GM12878 (cell line): ENCODE results near the gene HIVEP1. TPM values are rescaled to one million over a fixed set of nuclear protein-coding genes. Genes with fewer than 3 reads are reported as not detected.

Experiments
- ATAC-seq: fragments of 200-7000 bp; cut with Tn5 transposase; 3 replicates; pipeline ENCODE4 v1.9.1; 2020; ENCODE audit warnings: mild to moderate bottlenecking, moderate library complexity
- BruUV-seq: library from RNA; stranded (reverse); fragments of 400-500 nt; replicated peaks from 2 replicates; lab custom pipeline; 2021; lab: Mats Ljungman, UMichigan
- CTCF ChIA-PET: fragments of 300-600 bp; sonication (Branson Sonifier 250); formaldehyde crosslinking; extraction: SDS; loops from one replicate; lab custom pipeline; 2021; ENCODE audit warnings: inconsistent platforms; lab: Yijun Ruan, JAX
- POLR2A ChIA-PET: fragments of 350-600 bp; formaldehyde crosslinking; extraction: SDS; loops from one replicate; lab custom pipeline; 2021; ENCODE audit warnings: inconsistent platforms; lab: Charles Lee
- RAD21 ChIA-PET: fragments of 300-600 bp; sonication (Branson Sonifier 250); formaldehyde crosslinking; loops from one replicate; lab custom pipeline; 2023; ENCODE audit warnings: antibody characterized with exemption; ENCODE audit not compliant: unreplicated experiment; lab: Charles Lee
- SMC1A ChIA-PET: fragments of 300-600 bp; sonication (Branson Sonifier 250); formaldehyde crosslinking; loops from one replicate; lab custom pipeline; 2023; ENCODE audit not compliant: unreplicated experiment, uncharacterized antibody; lab: Charles Lee
- DNase-seq: peaks from one replicate; pipeline ENCODE4 v3.0.0-alpha.2; 2011; ENCODE audit warnings: low read depth, low spot score
- FAIRE-seq: peaks from 3 replicates; lab custom pipeline; 2011; peaks lifted over from hg19 to GRCh38; lab: Jason Lieb, UNC
- H2AFZ ChIP-seq: 2 replicates; pipeline ENCODE4 v1.6.0; 2011; ENCODE audit warnings: low read depth, low read length, control low read depth; ENCODE audit not compliant: control insufficient read depth
- H3K27ac ChIP-seq: 2 replicates; pipeline ENCODE4 v1.5.1; 2011; ENCODE audit warnings: control low read depth; ENCODE audit not compliant: control insufficient read depth, insufficient read depth
- H3K27me3 ChIP-seq, 2 experiments: replicated peaks in 1 of 2; 2 replicates each; pipeline versions ENCODE4 v1.6.0 to v1.6.1; 2011; ENCODE audit warnings: low read length in 1 of 2; ENCODE audit not compliant: control insufficient read depth in 2 of 2, insufficient read depth in 2 of 2
- H3K36me3 ChIP-seq, 2 experiments: 2 replicates each; pipeline ENCODE4 v1.5.1; 2011; ENCODE audit warnings: low read length in 1 of 2; ENCODE audit not compliant: control insufficient read depth in 2 of 2, insufficient read depth in 2 of 2
- H3K4me1 ChIP-seq: 2 replicates; pipeline ENCODE4 v1.6.1; 2011; ENCODE audit warnings: mild to moderate bottlenecking, low read length, moderate library complexity, mixed read lengths; ENCODE audit not compliant: control insufficient read depth, insufficient read depth
- H3K4me2 ChIP-seq: 2 replicates; pipeline ENCODE4 v1.6.0; 2011; ENCODE audit warnings: control low read depth; ENCODE audit not compliant: control insufficient read depth, insufficient read depth
- H3K4me3 ChIP-seq: fragments of 200-600 bp; sonication (generic); 2 replicates; pipeline ENCODE4 v1.5.1; 2016
- H3K79me2 ChIP-seq: 2 replicates; pipeline ENCODE4 v1.6.0; 2011; ENCODE audit warnings: low read length; ENCODE audit not compliant: control insufficient read depth, insufficient read depth
- H3K9ac ChIP-seq: 2 replicates; pipeline ENCODE4 v1.8.0; 2011; ENCODE audit warnings: low read length, control low read depth, mixed read lengths; ENCODE audit not compliant: control insufficient read depth, insufficient read depth
- H3K9me3 ChIP-seq: replicated peaks from 3 replicates; pipeline ENCODE4 v1.5.1; 2011; ENCODE audit warnings: mild to moderate bottlenecking, low read length; ENCODE audit not compliant: control insufficient read depth, insufficient read depth
- H4K20me1 ChIP-seq: 2 replicates; pipeline ENCODE4 v1.6.0; 2011; ENCODE audit not compliant: control insufficient read depth, insufficient read depth
- E2F8 ChIP-seq: fragments of 450-650 bp; IDR thresholded peaks from 2 replicates; pipeline ENCODE4 v1.6.1; 2018; ENCODE audit warnings: mild to moderate bottlenecking, low read depth, moderate library complexity; ENCODE audit not compliant: partially characterized antibody
- ELK1 ChIP-seq: IDR thresholded peaks from 2 replicates; pipeline ENCODE4 v1.6.1; 2012; ENCODE audit warnings: low read depth, low read length, improper control_type of control experiment
- HCFC1 ChIP-seq: fragments of 150-350 bp; IDR thresholded peaks from 2 replicates; pipeline ENCODE4 v1.6.1; 2014; ENCODE audit warnings: low read length
- HDGF ChIP-seq: fragments of 450-650 bp; IDR thresholded peaks from 2 replicates; pipeline ENCODE4 v1.6.1; 2016; ENCODE audit warnings: antibody characterized with exemption
- IKZF1 ChIP-seq: fragments of 450-650 bp; conservative IDR thresholded peaks from 2 replicates; pipeline ENCODE4 v1.6.1; 2017; ENCODE audit warnings: antibody characterized with exemption, mild to moderate bottlenecking
- JUNB ChIP-seq: IDR thresholded peaks from 2 replicates; pipeline ENCODE4 v1.6.1; 2016; ENCODE audit warnings: antibody characterized with exemption, mild to moderate bottlenecking
- POLR2AphosphoS2 ChIP-seq: IDR thresholded peaks from 2 replicates; pipeline ENCODE4 v1.6.1; 2011; ENCODE audit warnings: low read depth, mild to moderate bottlenecking, low read length, improper control_type of control experiment, moderate library complexity
- RAD21 ChIP-seq: IDR thresholded peaks from 2 replicates; pipeline ENCODE4 v1.6.1; 2011; ENCODE audit warnings: mild to moderate bottlenecking, low read depth, low read length, moderate library complexity; ENCODE audit not compliant: insufficient read depth
- STAT1 ChIP-seq: fragments of 450-650 bp; conservative IDR thresholded peaks from 2 replicates; pipeline ENCODE4 v1.6.1; 2014; ENCODE audit warnings: antibody characterized with exemption, mild to moderate bottlenecking
- SUZ12 ChIP-seq: fragments of 200-600 bp; sonication (generic); IDR thresholded peaks from one replicate; pipeline ENCODE4 v1.6.1; 2018; ENCODE audit warnings: antibody characterized with exemption, mild to moderate bottlenecking; ENCODE audit not compliant: unreplicated experiment
- TARDBP ChIP-seq: IDR thresholded peaks from 2 replicates; pipeline ENCODE4 v1.6.1; 2016; ENCODE audit warnings: borderline replicate concordance
- WRNIP1 ChIP-seq: IDR thresholded peaks from 2 replicates; pipeline ENCODE4 v1.6.1; 2011; ENCODE audit warnings: low read depth, low read length, improper control_type of control experiment, borderline replicate concordance
- YY1 ChIP-seq: IDR thresholded peaks from 2 replicates; pipeline ENCODE4 v1.6.1; 2011; ENCODE audit warnings: low read depth, mild to moderate bottlenecking, low read length
- ZNF384 ChIP-seq: IDR thresholded peaks from 2 replicates; pipeline ENCODE4 v1.6.1; 2012; ENCODE audit warnings: low read depth, mild to moderate bottlenecking, low read length, improper control_type of control experiment, borderline replicate concordance
- ZNF687 ChIP-seq: fragments of 450-650 bp; IDR thresholded peaks from 2 replicates; pipeline ENCODE4 v1.6.1; 2017; ENCODE audit warnings: mild to moderate bottlenecking, moderate library complexity
- WGBS: methylation state at CpG from one replicate; pipeline ENCODE4 v1.1.6; 2016; ENCODE audit warnings: low lambda C conversion rate; ENCODE audit not compliant: insufficient replicate concordance, insufficient coverage; ENCODE audit errors: missing lambda C conversion rate; 5-methylcytosine and 5-hydroxymethylcytosine counted together
- in situ Hi-C: fragments of 300-500 bp; cut with MboI; formaldehyde crosslinking; loops from 9 replicates; pipeline ENCODE4 v1.14.3; 2018; ENCODE audit warnings: mixed read lengths
- intact Hi-C: fragments of 100-400 bp; cut with micrococcal nuclease; formaldehyde crosslinking; loops from one replicate; pipeline ENCODE4 v1.14.2; 2022; ENCODE audit not compliant: unreplicated experiment
- polyA plus RNA-seq, 11 experiments: library from polyadenylated mRNA; depleted of rRNA in 4 of 11; unstranded in 6 of 11; stranded (reverse) in 5 of 11; fragments of >200 nt; fragmentation: Nextera tagmentation in 4 of 11; fragmentation: Illumina TruSeq in 1 of 11; extraction: Ambion mirVana in 4 of 11; extraction: Trizol in 1 of 11; gene quantifications; 1 replicate in 1 of 11; 2 replicates in 10 of 11; pipeline versions ENCODE4 v1.2.1 to v1.2.3, GENCODE V29; 2011 to 2016; ENCODE audit warnings: inconsistent platforms in 2 of 11, missing spikeins in 2 of 11, low read depth in 1 of 11
- total RNA-seq, 4 experiments: library from RNA; depleted of rRNA in 3 of 4; stranded (reverse); fragments of >200 nt in 3 of 4; fragmentation: Illumina TruSeq in 1 of 4; extraction: Trizol in 1 of 4; gene quantifications; 2 replicates each; pipeline versions ENCODE4 v1.2.1 to v1.2.3, GENCODE V29; 2013 to 2021

HIVEP1 gene
- total and polyA plus RNA-seq, 10 of the 15 experiments (the other 5 are each of a cell fraction or from before 2014, with no cell fraction given), result 4.3 to 37.5 (median 21.6) TPM

GRCh38 chr6:11978169-11978987, 33.7 kb upstream of the HIVEP1 start (continued):
- TF ChIP-seq ELK1, result no peak
- no peak for TF ChIP-seq YY1
- TF ChIP-seq SUZ12, result no peak
- TF ChIP-seq HCFC1, result no peak
- no peak for TF ChIP-seq TARDBP
- TF ChIP-seq WRNIP1, result no peak

- DNase-seq (no peak), FAIRE-seq (no peak), ATAC-seq (no peak)
- CTCF ChIA-PET, result no interaction called here
- Histone ChIP-seq H3K4me1 (peaks cover 15% of the 10 kb centered on the region), H3K9ac (no peak overlapping the region), H4K20me1 (no peaks in the 10 kb centered on the region), H3K9me3 (no peaks in the 10 kb centered on the region), H3K79me2 (no peaks in the 10 kb centered on the region), H3K27ac (no peak overlapping the region), H3K36me3 (no peaks in the 10 kb centered on the region), H2AFZ (no peak overlapping the region), H3K4me2 (no peak overlapping the region), H3K27me3 (no peaks in the 10 kb centered on the region), H3K4me3 (no peak overlapping the region)
- intact Hi-C loops (no loop called here), in situ Hi-C loops (no loop called here)
- RAD21 ChIA-PET, result interaction anchor here (1.1 kb wide), 1 partner anchor 34 kb away, joined by 3 read pairs; no protein-coding TSS in a partner anchor
- BruUV-seq, result no TSS peak
- POLR2A ChIA-PET, result interaction anchor here (0.6 to 0.7 kb wide), 2 partner anchors 78 to 177 kb away, joined by 3 to 4 read pairs; no protein-coding TSS in a partner anchor
- SMC1A ChIA-PET, result interaction anchor here (1.0 to 5.0 kb wide), 4 partner anchors 12 to 257 kb away, joined by 3 to 24 read pairs (median 4); no protein-coding TSS in a partner anchor
- WGBS, result 94% methylated on average over 3 of the region's 6 CpGs
- TF ChIP-seq ZNF384, result no peak
- no peak for TF ChIP-seq POLR2AphosphoS2
- no peak for TF ChIP-seq E2F8
- no peak for TF ChIP-seq STAT1
- TF ChIP-seq JUNB, result no peak
- no peak for TF ChIP-seq RAD21
- TF ChIP-seq IKZF1, result no peak
- no peak for TF ChIP-seq ZNF687
- TF ChIP-seq HDGF, result no peak
Measured at GRCh38 chr6:11979866-11980265, 32.2 kb upstream of the HIVEP1 start.
